Naive B cell (primary cell): Measurements from ENCODE around the gene KDM4C. TPM values are rescaled to one million over a fixed set of nuclear protein-coding genes. Genes with fewer than 3 reads are reported as not detected.
"Not testable (repeated sequence)": the region's sequence is repeated elsewhere in the genome, so short reads cannot be mapped to it uniquely, and the experiment has no call there.

ENCODE experiments used
- ATAC-seq, 2 donors: fragments of 150-1000 bp; cut with Tn5 transposase; 2 replicates each; pipeline ENCODE4 v1.10.0; 2021; ENCODE audit warnings: low read depth in 2 of 2, mild to moderate bottlenecking in 2 of 2, moderate library complexity in 2 of 2
- DNase-seq: peaks from one replicate; pipeline ENCODE4 v3.0.0; 2022
- H3K27ac Mint-ChIP-seq, 6 donors: one replicate each; pipeline ENCODE4 v1.8.0; 2020 to 2022; ENCODE audit warnings: mild to moderate bottlenecking in 6 of 6, mixed read lengths in 6 of 6, moderate library complexity in 5 of 6, inconsistent platforms in 2 of 6
- H3K27me3 Mint-ChIP-seq, 3 donors: one replicate each; pipeline ENCODE4 v1.8.0; 2021 to 2022; ENCODE audit warnings: mixed read lengths in 3 of 3, mild to moderate bottlenecking in 1 of 3
- H3K36me3 Mint-ChIP-seq, 2 donors: one replicate each; pipeline ENCODE4 v1.8.0; 2020 to 2022; ENCODE audit warnings: mixed read lengths in 2 of 2, inconsistent platforms in 1 of 2, mild to moderate bottlenecking in 1 of 2
- H3K4me1 Mint-ChIP-seq, 3 donors: one replicate each; pipeline ENCODE4 v1.8.0; 2020 to 2022; ENCODE audit warnings: mixed read lengths in 3 of 3, inconsistent platforms in 1 of 3, mild to moderate bottlenecking in 1 of 3, moderate library complexity in 1 of 3
- H3K4me3 Mint-ChIP-seq, 8 donors: one replicate each; pipeline ENCODE4 v1.8.0; 2020 to 2022; ENCODE audit warnings: mild to moderate bottlenecking in 8 of 8, mixed read lengths in 8 of 8, moderate library complexity in 8 of 8, inconsistent platforms in 2 of 8
- H3K9me3 Mint-ChIP-seq, 7 donors: one replicate each; pipeline ENCODE4 v1.8.0; 2020 to 2022; ENCODE audit warnings: mixed read lengths in 7 of 7, mild to moderate bottlenecking in 5 of 7, inconsistent platforms in 2 of 7, moderate library complexity in 1 of 7
- polyA plus RNA-seq, 6 donors: library from polyadenylated mRNA; unstranded; fragments of 300-500 nt; fragmentation: Illumina TruSeq; gene quantifications; one replicate each; pipeline ENCODE4 v1.2.3, GENCODE V29; 2021; ENCODE audit warnings: low read depth in 6 of 6

KDM4C gene
- 10 to 100 TPM; 54.5 to 83.5 (median 68.2) TPM for polyA plus RNA-seq

DNA sequence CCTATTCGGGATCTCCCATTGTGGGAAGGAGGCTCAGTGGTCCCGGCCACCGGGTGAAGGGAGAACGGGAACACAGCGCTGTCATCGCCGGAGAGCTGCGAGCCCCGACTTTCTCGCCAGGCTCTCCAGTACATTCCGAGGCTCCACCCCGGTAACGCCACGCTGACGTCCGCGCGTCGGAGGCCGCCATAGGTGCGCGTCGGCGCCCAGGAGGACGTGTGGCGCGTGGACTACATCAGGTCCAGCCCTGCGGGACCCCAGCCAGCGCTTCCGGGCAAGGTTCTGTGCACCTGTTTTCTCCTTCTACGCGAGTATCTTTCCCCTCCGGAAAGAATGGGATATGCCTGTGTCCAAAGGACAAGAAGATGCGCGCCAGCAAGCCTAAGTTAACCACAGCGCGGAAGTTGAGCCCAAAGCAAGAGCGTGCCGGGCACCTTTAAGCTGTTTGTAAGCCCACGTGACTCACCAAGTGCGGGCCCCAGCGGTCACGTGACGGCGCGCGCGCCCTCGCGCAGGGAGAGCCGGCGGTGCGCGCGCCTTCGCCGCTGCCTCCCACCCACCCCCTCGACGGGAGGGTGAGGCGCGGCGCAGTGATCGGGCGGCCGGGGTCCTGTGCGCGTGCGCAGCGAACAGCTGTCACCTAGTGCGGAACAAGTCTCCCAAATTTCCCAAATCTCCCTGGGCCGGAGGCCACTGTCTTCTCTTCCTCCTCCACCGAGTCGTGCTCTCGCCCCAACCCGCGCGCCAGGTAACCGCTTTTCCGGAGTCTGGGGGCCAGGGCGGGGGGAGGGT, at the start of gene KDM4C:
Gene KDM4C (plus strand): TSS at position 518 of the 792 bp plus-strand sequence. CDS start 35,016 bp downstream, outside the sequence.
- no peaks in the 10 kb centered on the region for H3K27me3 Mint-ChIP-seq
- DNase-seq (peak; percentile 94), ATAC-seq (peak; percentile 72 to 78)
- H3K4me3 Mint-ChIP-seq: peak within 1 kb of the TSS; percentile 88 to 99 (median 97)
- peak within 1 kb of the TSS; percentile 99 to 100 (median 100) for H3K27ac Mint-ChIP-seq
- no peaks in the 10 kb centered on the region for H3K9me3 Mint-ChIP-seq
- H3K36me3 Mint-ChIP-seq: no peaks in the 10 kb centered on the region
- H3K4me1 Mint-ChIP-seq: peaks cover 32 to 47% (median 37%) of the 10 kb centered on the region in 3 donors

DNA sequence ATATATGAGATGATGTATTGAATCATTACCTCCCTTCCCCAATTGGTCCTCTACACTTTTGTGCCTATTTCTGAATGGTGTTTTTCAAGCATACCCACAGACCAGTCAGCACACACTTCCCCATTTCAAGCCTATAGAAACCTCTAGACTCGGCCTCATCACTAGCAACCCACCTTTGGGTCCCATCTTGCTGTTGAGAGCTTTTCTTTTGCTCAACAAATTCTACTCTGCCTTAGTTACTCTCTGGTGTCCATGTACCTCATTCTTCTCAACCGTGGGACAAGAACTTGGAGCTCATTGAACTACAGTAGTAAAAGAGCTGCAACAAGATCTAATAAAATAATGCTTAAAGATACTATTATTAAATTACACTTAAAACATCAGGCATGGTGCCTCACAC, 49.0 kb upstream of the KDM4C start:
- peaks cover 0 to 7% of the 10 kb centered on the region in 2 donors for H3K36me3 Mint-ChIP-seq
- no peak overlapping the region for H3K4me3 Mint-ChIP-seq
- H3K4me1 Mint-ChIP-seq: peaks cover 15 to 32% (median 21%) of the 10 kb centered on the region in 3 donors
- ATAC-seq: no peak
- H3K9me3 Mint-ChIP-seq: peaks cover 0 to 6% (median 3%) of the 10 kb centered on the region in 7 donors
- H3K27ac Mint-ChIP-seq: no peak overlapping the region
- no peak for DNase-seq
- H3K27me3 Mint-ChIP-seq: no peaks in the 10 kb centered on the region

DNA sequence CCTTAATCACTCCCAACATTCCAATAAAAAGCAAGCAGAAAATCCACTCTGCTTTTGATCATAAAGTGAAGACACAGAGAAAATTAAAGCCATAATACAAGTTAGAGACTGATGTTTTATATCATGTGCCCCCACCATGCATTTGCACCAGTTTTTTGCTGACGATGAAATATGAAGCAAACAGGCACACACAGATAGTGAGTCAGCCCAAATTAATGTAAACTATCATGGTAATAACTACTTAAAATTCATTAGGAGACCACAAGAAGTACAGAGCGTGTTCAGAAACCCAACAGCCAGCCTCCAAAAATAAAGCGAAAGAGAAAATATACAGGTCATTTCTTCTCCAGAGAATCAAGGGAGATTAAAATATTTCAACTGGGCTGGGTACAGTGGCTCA, 46.4 kb upstream of the KDM4C start:
- DNase-seq (no peak), ATAC-seq (no peak)
- Mint-ChIP-seq H3K4me3 (no peak overlapping the region), H3K27ac (peak overlapping the region in 1 of 6 donors; percentile 41), H3K4me1 (peaks cover 10 to 21% (median 12%) of the 10 kb centered on the region in 3 donors), H3K9me3 (peaks cover 0 to 6% (median 3%) of the 10 kb centered on the region in 7 donors), H3K27me3 (no peaks in the 10 kb centered on the region), H3K36me3 (peaks cover 0 to 7% of the 10 kb centered on the region in 2 donors)

DNA sequence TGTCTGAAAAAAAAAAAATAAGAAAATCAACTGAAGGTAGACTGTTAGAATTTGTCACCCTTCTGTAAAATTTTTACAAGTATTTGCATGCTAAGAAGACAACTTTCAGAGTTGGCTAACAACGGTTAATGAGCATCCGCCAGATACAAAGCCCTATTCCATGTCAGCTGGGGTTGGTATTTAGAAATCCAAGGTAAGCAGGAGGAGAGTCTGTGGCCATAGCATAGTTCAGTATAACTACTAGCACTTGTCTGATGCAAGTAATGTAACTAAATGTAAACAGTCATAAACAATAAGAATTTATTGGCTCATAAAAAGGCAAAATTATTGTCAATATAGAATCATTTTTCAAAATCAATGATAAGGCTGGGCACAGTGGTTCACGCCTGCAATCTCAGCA, 45.7 kb upstream of the KDM4C start:
- Mint-ChIP-seq H3K27ac (peak overlapping the region in 1 of 6 donors; percentile 50), H3K27me3 (no peaks in the 10 kb centered on the region), H3K36me3 (peaks cover 0 to 7% of the 10 kb centered on the region in 2 donors), H3K9me3 (peaks cover 0 to 6% (median 3%) of the 10 kb centered on the region in 7 donors), H3K4me1 (peaks cover 15 to 26% (median 17%) of the 10 kb centered on the region in 3 donors), H3K4me3 (no peak overlapping the region)
- DNase-seq (no peak), ATAC-seq (no peak)

DNA sequence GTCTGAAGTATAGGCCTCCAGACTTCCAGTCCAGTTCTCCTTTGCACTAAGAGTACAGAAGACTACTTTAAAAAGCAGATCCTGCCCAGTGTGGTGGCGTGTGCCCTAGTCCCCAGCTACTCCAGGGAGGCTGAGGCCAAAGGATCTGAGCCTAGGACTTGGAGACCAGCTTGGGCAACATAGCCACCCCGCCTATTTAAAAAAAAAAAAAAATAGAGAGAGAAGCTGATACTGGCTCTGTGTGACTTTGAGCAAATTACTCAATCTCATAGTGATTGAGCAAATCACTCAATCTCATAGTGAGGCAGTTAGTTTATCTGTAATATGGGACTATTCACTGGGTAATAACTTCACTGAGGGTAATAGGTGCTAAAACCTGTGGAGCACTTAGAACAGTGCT, 43.6 kb upstream of the KDM4C start:
- Mint-ChIP-seq H3K27me3 (no peaks in the 10 kb centered on the region), H3K27ac (no peak overlapping the region), H3K9me3 (no peaks in the 10 kb centered on the region), H3K4me1 (peaks cover 15 to 30% (median 19%) of the 10 kb centered on the region in 3 donors), H3K36me3 (no peaks in the 10 kb centered on the region), H3K4me3 (peak overlapping the region in 1 of 8 donors; percentile 84)
- DNase-seq (no peak), ATAC-seq (no peak)

DNA sequence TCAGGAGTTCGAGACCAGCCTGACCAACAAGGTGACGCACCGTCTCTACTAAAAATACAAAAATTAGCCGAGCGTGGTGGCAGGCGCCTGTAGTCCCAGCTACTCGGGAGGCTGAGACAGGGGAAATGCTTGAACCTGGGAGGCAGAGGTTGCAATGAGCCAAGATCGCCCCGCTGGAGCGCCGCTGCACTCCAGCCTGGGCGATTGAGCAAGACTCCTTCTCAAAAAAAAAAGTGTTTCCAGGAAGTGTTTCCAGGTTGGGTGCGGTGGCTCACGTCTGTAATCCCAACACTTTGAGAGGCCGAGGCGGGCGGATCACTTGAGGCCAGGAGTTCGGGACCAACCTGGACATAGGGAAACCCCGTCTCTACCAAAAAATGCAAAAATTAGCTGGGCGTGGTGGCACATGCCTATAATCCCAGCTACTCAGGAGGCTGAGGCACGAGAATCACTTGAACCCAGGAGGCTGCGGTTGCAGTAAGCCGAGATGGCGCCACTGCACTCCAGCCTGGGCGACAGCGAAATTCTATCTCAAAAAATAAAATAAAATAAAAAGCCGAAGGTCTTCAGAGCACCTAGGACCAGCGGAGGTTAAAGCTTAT, 42.5 kb upstream of the KDM4C start:
- H3K9me3 Mint-ChIP-seq: not testable (repeated sequence)

DNA sequence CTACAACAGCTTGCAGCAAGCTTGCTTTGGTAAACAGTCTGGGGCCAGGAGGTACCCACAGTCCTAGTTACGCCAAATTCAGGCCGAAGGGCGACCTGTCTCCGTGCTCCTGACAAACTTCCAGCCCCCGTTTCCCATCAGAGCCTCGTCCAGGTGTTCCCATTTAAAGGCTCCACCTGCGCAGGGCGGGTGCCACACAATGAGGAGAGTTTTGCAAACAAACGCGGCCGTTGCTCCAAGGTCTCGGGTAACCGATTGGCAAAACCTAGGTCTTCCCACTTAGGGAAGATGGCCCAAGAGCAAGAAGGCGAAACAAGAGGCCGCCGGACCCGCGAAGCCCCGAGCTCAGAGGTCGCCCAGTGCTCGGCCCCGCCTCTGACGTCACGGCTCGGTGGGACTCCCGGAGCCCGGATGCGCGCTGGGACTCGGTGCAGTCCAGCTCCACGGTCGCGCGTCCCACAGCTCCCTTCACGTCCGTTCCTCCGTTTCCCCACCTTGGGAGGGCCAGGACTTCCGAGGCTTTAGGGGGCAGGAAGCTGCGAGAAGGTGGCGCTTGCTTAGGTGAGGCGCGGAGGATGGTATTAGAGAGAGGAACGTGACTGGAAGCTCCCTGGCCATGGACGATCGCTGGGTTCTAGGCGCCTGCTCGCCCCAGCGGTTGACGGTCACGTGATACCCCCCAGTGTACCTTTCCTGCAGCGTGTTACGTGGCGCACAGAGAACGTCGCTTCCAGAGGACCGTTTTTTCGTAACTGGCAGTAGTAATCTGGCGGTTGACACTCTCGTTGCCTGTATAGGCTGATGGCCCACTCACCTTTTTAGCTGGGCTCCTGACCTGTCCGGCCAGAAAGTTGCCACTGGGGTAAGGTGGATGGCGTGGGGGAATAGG, 41.8 kb upstream of the KDM4C start:
- H3K27ac Mint-ChIP-seq: peak overlapping the region; percentile 89 to 97 (median 93)
- H3K9me3 Mint-ChIP-seq: no peaks in the 10 kb centered on the region
- H3K27me3 Mint-ChIP-seq: no peaks in the 10 kb centered on the region
- no peaks in the 10 kb centered on the region for H3K36me3 Mint-ChIP-seq
- peaks cover 15 to 38% (median 19%) of the 10 kb centered on the region in 3 donors for H3K4me1 Mint-ChIP-seq
- DNase-seq (peak; percentile 62), ATAC-seq (peak; percentile 89 to 90)
- H3K4me3 Mint-ChIP-seq: peak overlapping the region; percentile 81 to 94 (median 90)

More for the DNA sequence above, 42.5 kb upstream of the KDM4C start:
- peak overlapping the region in 5 of 6 donors; percentile 70 to 95 (median 91) for H3K27ac Mint-ChIP-seq
- not testable (repeated sequence) for ATAC-seq, H3K36me3 Mint-ChIP-seq, H3K27me3 Mint-ChIP-seq, DNase-seq
- H3K4me3 Mint-ChIP-seq: peak overlapping the region; percentile 81 to 94 (median 90)
- H3K4me1 Mint-ChIP-seq: peaks cover 15 to 34% (median 19%) of the 10 kb centered on the region in 3 donors

DNA sequence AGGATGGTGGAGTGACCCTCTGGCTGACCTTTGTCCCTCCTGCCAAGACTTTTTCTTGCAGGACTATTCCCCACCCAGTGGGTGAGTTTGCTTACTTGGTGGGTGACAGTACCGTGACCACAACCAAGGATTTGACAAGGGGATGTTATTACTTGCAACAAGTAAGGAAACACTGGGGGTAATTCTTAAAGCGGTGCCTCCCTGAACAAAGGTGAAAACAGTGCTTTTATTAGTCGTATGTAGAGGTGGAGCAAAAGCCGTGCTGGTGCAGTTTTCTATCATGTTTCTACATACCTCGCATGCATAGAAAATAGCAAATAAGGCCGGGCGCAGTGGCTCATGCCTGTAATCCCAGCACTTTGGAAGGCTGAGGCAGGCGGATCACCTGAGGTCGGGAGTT, 41.0 kb upstream of the KDM4C start:
- no peak for DNase-seq
- Mint-ChIP-seq H3K27ac (peak overlapping the region; percentile 89 to 97 (median 93)), H3K4me1 (peaks cover 12 to 33% (median 19%) of the 10 kb centered on the region in 3 donors), H3K36me3 (no peaks in the 10 kb centered on the region), H3K4me3 (peak overlapping the region; percentile 81 to 94 (median 90)), H3K27me3 (no peaks in the 10 kb centered on the region), H3K9me3 (no peaks in the 10 kb centered on the region)
- ATAC-seq: no peak

DNA sequence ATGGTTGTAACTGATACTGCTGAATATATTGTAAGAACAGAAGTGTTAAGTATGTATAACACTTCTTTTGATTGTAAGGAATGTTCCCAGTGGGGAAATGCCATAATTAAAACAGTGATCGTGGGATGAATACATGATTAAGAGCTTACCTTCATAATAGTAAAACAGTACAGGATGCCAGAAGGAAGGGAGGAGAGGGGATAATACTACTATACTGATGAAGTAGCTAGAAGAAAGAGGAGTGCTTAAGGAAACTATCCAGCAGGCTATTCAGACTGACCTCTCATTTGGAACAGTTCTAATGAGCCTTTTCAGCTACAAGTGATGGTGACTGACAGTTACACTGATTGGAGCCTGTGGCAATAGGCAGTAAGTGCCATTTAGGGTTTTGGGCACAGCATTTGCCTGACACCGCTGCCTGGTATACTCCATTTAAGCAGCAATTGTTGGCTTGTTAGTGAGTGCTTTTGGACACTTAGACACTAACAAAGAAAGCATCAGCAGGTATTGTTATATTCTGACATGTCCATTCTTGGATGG, 33.8 kb upstream of the KDM4C start:
- peak overlapping the region in 5 of 6 donors; percentile 3 to 92 (median 75) for H3K27ac Mint-ChIP-seq

DNA sequence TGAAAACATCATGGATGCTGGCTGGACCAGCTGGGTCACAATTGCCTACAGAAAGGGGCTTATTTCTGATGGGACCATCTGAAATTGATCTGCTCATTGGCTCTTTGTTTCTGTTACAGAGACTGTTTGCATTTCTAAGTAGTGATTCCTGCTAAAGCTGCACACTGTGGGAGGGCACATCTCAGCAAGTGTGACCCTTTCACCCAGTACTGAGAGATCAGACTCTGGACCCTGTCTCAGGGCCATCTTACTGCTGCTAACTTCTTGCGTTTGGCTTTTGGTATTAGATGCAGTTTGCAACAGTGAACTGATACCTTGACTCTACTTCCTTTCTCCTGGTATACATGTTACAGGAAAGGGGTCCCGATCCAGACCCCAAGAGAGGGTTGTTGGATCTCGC, 24.5 kb upstream of the KDM4C start:
- H3K4me3 Mint-ChIP-seq: no peak overlapping the region
- ATAC-seq (no peak), DNase-seq (no peak)
- H3K27me3 Mint-ChIP-seq: no peaks in the 10 kb centered on the region
- H3K27ac Mint-ChIP-seq: no peak overlapping the region
- peaks cover 3 to 9% (median 5%) of the 10 kb centered on the region in 7 donors for H3K9me3 Mint-ChIP-seq
- peaks cover 8 to 13% of the 10 kb centered on the region in 2 donors for H3K36me3 Mint-ChIP-seq
- H3K4me1 Mint-ChIP-seq: peaks cover 0 to 10% (median 9%) of the 10 kb centered on the region in 3 donors

More for the DNA sequence above, 33.8 kb upstream of the KDM4C start:
- peak overlapping the region in 4 of 8 donors; percentile 26 to 83 (median 79) for H3K4me3 Mint-ChIP-seq
- DNase-seq (no peak), ATAC-seq (no peak)
- H3K36me3 Mint-ChIP-seq: no peaks in the 10 kb centered on the region
- H3K4me1 Mint-ChIP-seq: peaks cover 18 to 38% (median 25%) of the 10 kb centered on the region in 3 donors
- H3K9me3 Mint-ChIP-seq: no peaks in the 10 kb centered on the region
- H3K27me3 Mint-ChIP-seq: no peaks in the 10 kb centered on the region

DNA sequence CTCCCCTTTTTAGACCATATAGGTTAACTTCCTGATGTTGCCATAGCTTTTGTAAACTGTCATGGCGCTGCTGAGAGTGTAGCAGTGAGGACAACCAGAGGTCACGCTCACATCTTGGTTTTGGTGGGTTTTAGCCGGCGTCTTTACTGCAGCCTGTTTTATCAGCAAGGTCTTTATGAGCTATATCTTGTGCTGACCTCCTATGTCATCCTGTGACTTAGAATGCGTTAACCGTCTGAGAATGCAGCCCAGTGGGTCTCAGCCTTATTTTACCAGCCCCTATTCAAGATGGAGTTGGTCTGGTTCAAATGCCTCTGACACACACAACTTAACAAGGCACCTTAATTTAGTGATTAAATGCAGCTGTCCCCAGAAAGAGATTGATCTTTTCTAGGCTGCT, 23.9 kb upstream of the KDM4C start:
- DNase-seq: no peak
- Mint-ChIP-seq H3K27ac (no peak overlapping the region), H3K4me1 (peaks cover 3 to 15% (median 9%) of the 10 kb centered on the region in 3 donors), H3K27me3 (no peaks in the 10 kb centered on the region), H3K9me3 (peaks cover 3 to 9% (median 5%) of the 10 kb centered on the region in 7 donors), H3K36me3 (peaks cover 8 to 13% of the 10 kb centered on the region in 2 donors), H3K4me3 (no peak overlapping the region)
- no peak for ATAC-seq

DNA sequence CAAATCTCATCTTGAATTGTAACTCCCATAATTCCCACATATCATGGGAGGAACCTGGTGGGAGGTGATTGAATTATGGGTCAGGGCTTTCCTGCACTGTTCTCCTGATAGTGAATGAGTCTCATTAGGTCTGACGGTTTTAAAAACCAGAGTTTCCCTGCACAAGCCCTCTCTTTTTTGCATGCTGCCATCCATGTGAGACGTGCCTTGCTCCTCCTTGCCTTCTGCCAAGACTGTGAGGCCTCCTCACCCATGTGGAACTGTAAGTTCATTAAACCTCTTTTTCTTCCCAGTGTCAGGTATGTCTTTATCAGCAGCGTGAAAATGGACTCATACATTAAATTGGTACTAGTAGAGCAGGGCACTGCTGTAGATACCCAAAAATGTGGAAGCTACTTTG, 22.4 kb upstream of the KDM4C start:
- ATAC-seq: no peak
- no peak overlapping the region for H3K4me3 Mint-ChIP-seq
- no peaks in the 10 kb centered on the region for H3K27me3 Mint-ChIP-seq
- H3K9me3 Mint-ChIP-seq: peaks cover 3 to 9% (median 5%) of the 10 kb centered on the region in 7 donors
- no peak overlapping the region for H3K27ac Mint-ChIP-seq
- no peak for DNase-seq
- peaks cover 9 to 23% (median 11%) of the 10 kb centered on the region in 3 donors for H3K4me1 Mint-ChIP-seq
- peaks cover 8 to 13% of the 10 kb centered on the region in 2 donors for H3K36me3 Mint-ChIP-seq
